ENCODE results near the gene MSRB3. TPM values are rescaled to one million over a fixed set of nuclear protein-coding genes. Genes with fewer than 3 reads are reported as not detected.

The MSRB3 gene
- total and polyA plus RNA-seq, 2 of the 4 experiments (the other 2 are of a cell fraction): 31.7 to 35.7 TPM

GRCh38 chr12:65493913-65494245 lies 215.4 kb downstream of the MSRB3 start:
- no peaks in the 10 kb centered on the region for H3K36me3 ChIP-seq (ENCODE audit: control insufficient read depth, insufficient read depth, low read length)
- peak overlapping the region; percentile 9; the same call in 1 of the 2 replicates for H4K5ac ChIP-seq (ENCODE audit: low read depth, low read length)
- ATAC-seq (ENCODE audit: low read depth) (no peak), DNase-seq (no peak)
- TF ChIP-seq RFX5 (IDR thresholded peaks at IDR 0.05; ENCODE audit: low read depth, low read length): no peak
- no peak for TF ChIP-seq USF2 (IDR thresholded peaks at IDR 0.05; ENCODE audit: low read depth, low read length)
- TF ChIP-seq MXI1 (IDR thresholded peaks at IDR 0.05; ENCODE audit: borderline replicate concordance, low read depth, low read length): no peak
- TF ChIP-seq SMC3 (IDR thresholded peaks at IDR 0.05; ENCODE audit: low read depth, low read length): no peak
- in situ Hi-C loops (cut with MboI; ENCODE audit: low sequenced_read_pairs) (no loop called here), dilution Hi-C loops (cut with HindIII; ENCODE audit: low sequenced_read_pairs, unreplicated experiment) (no loop called here), intact Hi-C loops (cut with micrococcal nuclease) (no loop called here)
- H2AK5ac ChIP-seq (ENCODE audit: low read depth, low read length): peak overlapping the region; percentile 63; the same call in 1 of the 2 replicates
- H3K4ac ChIP-seq (ENCODE audit: low read depth, low read length): peak overlapping the region; percentile 30; the same call in 1 of the 2 replicates
- no peak overlapping the region for H3K14ac ChIP-seq (replicated peaks; ENCODE audit: low read depth, low read length)
- peaks cover 12% of the 10 kb centered on the region for H3K9me1 ChIP-seq (ENCODE audit: insufficient read depth, low read length)
- POLR2A ChIA-PET (ENCODE audit: unreplicated experiment): no interaction called here
- peaks cover 22% of the 10 kb centered on the region for H3K4me1 ChIP-seq (ENCODE audit: control insufficient read depth, insufficient read depth, low read length)
- peak overlapping the region; percentile 42; the same call in 1 of the 2 replicates for H3K18ac ChIP-seq (ENCODE audit: low read depth, low read length)
- H3K4me2 ChIP-seq (ENCODE audit: low read depth, low read length): no peak overlapping the region
- H3K27ac ChIP-seq (ENCODE audit: insufficient read depth, low read length): no peak overlapping the region
- peak overlapping the region; percentile 35; the same call in 2 of the 3 replicates for H2BK15ac ChIP-seq (ENCODE audit: low read depth, low read length)
- H4K8ac ChIP-seq (ENCODE audit: low read depth in 2 of 2, low read length in 2 of 2): peak overlapping the region in 1 of 2 experiments; percentile 18; a peak in 1 of 4 replicates
- H3K56ac ChIP-seq (ENCODE audit: extremely low read depth, insufficient read depth, low read length): no peak overlapping the region
- H2AFZ ChIP-seq (replicated peaks; ENCODE audit: low read length, poor library complexity): no peak overlapping the region
- peak overlapping the region; percentile 7; the same call in 1 of the 2 replicates for H4K91ac ChIP-seq (ENCODE audit: insufficient read depth, low read depth, low read length)
- BruUV-seq (replicated peaks): no TSS peak
- peaks cover 0 to 7% of the 10 kb centered on the region in 2 experiments; a peak in 1 of 4 replicates for H3K79me1 ChIP-seq (ENCODE audit: low read depth in 1 of 2, low read length in 2 of 2)
- H4K20me1 ChIP-seq (ENCODE audit: insufficient read depth, low read length): no peaks in the 10 kb centered on the region
- peak overlapping the region; percentile 99; the same call in 1 of the 2 replicates for H2BK20ac ChIP-seq (ENCODE audit: low read depth, low read length)
- no peaks in the 10 kb centered on the region for H3K9me3 ChIP-seq (ENCODE audit: control insufficient read depth, insufficient read depth, low read length)
- no peaks in the 10 kb centered on the region for H3K27me3 ChIP-seq (ENCODE audit: control insufficient read depth, insufficient read depth, low read length)
- H3K9ac ChIP-seq (ENCODE audit: low read depth, low read length): no peak overlapping the region
- CTCF ChIA-PET: no interaction called here
- no CpG with 5 or more reads among the region's 1 CpG for WGBS, 2 experiments (ENCODE audit: extremely low coverage in 2 of 2, insufficient read length in 1 of 2)
- H2AK9ac ChIP-seq (replicated peaks; ENCODE audit: low read depth, low read length, poor library complexity): no peak overlapping the region
- no peak overlapping the region for H3K4me3 ChIP-seq (ENCODE audit: insufficient read depth, low read depth, low read length)
- no peak overlapping the region for H2BK5ac ChIP-seq (ENCODE audit: low read depth, low read length, poor library complexity, severe bottlenecking)
- 0 out of 2 replicates have a peak overlapping the region, but pooled peaks have one; percentile 1 for H3K23ac ChIP-seq (ENCODE audit: low read depth, low read length)
- H2BK120ac ChIP-seq (ENCODE audit: low read depth, low read length): peak overlapping the region; percentile 54

All from IMR-90 (cell line).